Epithelial cell of esophagus (primary cell): Measurements from ENCODE around the gene YWHAE.
"Not testable (repeated sequence)": the region's sequence is repeated elsewhere in the genome, so short reads cannot be mapped to it uniquely, and the experiment has no call there.

Experiments used
- DNase-seq: peaks from one replicate; pipeline ENCODE4 v3.0.0; 2010; ENCODE audit warnings: low read depth
- H3K4me3 ChIP-seq: 2 replicates; pipeline ENCODE4 v1.5.1; 2011; ENCODE audit warnings: mild to moderate bottlenecking, low read length, control low read depth
- CTCF ChIP-seq: IDR thresholded peaks from 2 replicates; pipeline ENCODE4 v1.5.1; 2011; ENCODE audit warnings: low read depth, mild to moderate bottlenecking, low read length, control low read depth, inconsistent platforms; ENCODE audit not compliant: insufficient read depth; ENCODE audit errors: missing control alignments

The YWHAE gene

GRCh38 chr17:1362065-1362848 is 37.8 kb downstream of the YWHAE start:
- no peak for DNase-seq
- TF ChIP-seq CTCF, result no peak
- H3K4me3 ChIP-seq, result no peak overlapping the region

GRCh38 chr17:1360975-1361374 is 39.0 kb downstream of the YWHAE start:
- no peak for TF ChIP-seq CTCF
- H3K4me3 ChIP-seq, result no peak overlapping the region
- DNase-seq, result no peak

GRCh38 chr17:1360315-1360714 is 39.7 kb downstream of the YWHAE start:
- not testable (repeated sequence) for H3K4me3 ChIP-seq
- peak; percentile 25 for DNase-seq

- DNase-seq, result no peak
- TF ChIP-seq CTCF, result no peak
- no peak overlapping the region for H3K4me3 ChIP-seq
Measured at GRCh38 chr17:1354030-1354429, 46.0 kb downstream of the YWHAE start.

GRCh38 chr17:1352530-1352929 is 47.5 kb downstream of the YWHAE start:
- not testable (repeated sequence) for DNase-seq, H3K4me3 ChIP-seq

- TF ChIP-seq CTCF, result no peak
- no peak for DNase-seq
- no peak overlapping the region for H3K4me3 ChIP-seq
Measured at GRCh38 chr17:1351971-1352370, 48.1 kb downstream of the YWHAE start.

- H3K4me3 ChIP-seq, result no peak overlapping the region
- DNase-seq, result no peak
- no peak for TF ChIP-seq CTCF
Measured at GRCh38 chr17:1351275-1351674, 48.7 kb downstream of the YWHAE start.

- no peak for DNase-seq
- H3K4me3 ChIP-seq, result no peak overlapping the region
- no peak for TF ChIP-seq CTCF
Measured at GRCh38 chr17:1347589-1348323, 52.3 kb downstream of the YWHAE start.
